ENCODE measurements around the gene SAXO1.

The SAXO1 gene

GRCh38 chr9:18990494-18990893 lies 42.5 kb downstream of the SAXO1 start:
- no peak for DNase-seq (ENCODE audit: low spot score)
- in situ Hi-C loops (cut with MboI; ENCODE audit: low sequenced_read_pairs, unreplicated experiment) = no loop called here
- TF ChIP-seq, protein P1, sequence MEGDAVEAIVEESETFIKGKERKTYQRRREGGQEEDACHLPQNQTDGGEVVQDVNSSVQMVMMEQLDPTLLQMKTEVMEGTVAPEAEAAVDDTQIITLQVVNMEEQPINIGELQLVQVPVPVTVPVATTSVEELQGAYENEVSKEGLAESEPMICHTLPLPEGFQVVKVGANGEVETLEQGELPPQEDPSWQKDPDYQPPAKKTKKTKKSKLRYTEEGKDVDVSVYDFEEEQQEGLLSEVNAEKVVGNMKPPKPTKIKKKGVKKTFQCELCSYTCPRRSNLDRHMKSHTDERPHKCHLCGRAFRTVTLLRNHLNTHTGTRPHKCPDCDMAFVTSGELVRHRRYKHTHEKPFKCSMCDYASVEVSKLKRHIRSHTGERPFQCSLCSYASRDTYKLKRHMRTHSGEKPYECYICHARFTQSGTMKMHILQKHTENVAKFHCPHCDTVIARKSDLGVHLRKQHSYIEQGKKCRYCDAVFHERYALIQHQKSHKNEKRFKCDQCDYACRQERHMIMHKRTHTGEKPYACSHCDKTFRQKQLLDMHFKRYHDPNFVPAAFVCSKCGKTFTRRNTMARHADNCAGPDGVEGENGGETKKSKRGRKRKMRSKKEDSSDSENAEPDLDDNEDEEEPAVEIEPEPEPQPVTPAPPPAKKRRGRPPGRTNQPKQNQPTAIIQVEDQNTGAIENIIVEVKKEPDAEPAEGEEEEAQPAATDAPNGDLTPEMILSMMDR (IDR thresholded peaks at IDR 0.05; ENCODE audit: borderline replicate concordance, control extremely low read depth, extremely low read depth, insufficient read depth, missing control alignments) = no peak

DNA sequence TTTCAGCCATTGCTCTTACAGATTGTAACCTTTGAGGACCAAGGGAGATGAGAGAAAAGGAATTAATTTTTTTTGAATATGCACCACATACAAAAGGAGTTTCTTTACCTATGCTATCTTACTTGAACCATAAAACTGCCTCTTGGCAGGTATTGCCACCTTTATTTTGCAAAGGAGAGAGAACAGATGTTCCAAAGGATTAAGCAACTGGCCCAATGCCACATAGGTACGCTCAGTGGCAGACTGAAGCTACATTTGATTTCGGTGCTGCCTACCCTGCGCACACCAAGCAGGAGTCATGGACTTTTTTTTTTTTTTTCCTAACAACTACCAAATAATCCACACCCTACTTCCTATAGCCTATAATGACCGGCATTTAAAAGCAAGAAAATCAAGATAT lies 43.1 kb downstream of the SAXO1 start:
- DNase-seq (ENCODE audit: low spot score) = no peak
- TF ChIP-seq, protein P1 (IDR thresholded peaks at IDR 0.05; ENCODE audit: borderline replicate concordance, control extremely low read depth, extremely low read depth, insufficient read depth, missing control alignments) = no peak
- in situ Hi-C loops (cut with MboI; ENCODE audit: low sequenced_read_pairs, unreplicated experiment) = no loop called here

GRCh38 chr9:18989097-18989496 lies 43.9 kb downstream of the SAXO1 start:
- DNase-seq (ENCODE audit: low spot score) = no peak
- in situ Hi-C loops (cut with MboI; ENCODE audit: low sequenced_read_pairs, unreplicated experiment) = no loop called here
- TF ChIP-seq, protein P1 (IDR thresholded peaks at IDR 0.05; ENCODE audit: borderline replicate concordance, control extremely low read depth, extremely low read depth, insufficient read depth, missing control alignments) = no peak

DNA sequence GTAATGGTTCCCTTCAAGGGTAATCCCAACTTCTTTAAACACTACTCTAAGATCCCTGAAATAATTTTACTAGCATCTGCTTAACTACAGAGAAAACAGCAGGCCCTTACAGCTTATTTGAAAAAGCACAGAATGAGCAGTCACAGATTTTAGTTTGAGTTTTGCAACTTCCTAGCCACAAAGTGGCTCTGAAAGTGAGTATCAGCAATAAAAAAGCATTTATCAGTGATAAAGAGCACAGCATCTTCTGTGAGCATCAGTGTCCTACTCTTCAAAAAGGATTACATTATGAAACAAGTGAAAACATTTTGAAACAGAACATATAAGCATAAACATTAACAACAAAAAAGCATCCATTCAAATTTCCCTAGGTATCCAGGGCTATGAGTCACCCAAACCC lies 45.0 kb downstream of the SAXO1 start:
- TF ChIP-seq, protein P1 (IDR thresholded peaks at IDR 0.05; ENCODE audit: borderline replicate concordance, control extremely low read depth, extremely low read depth, insufficient read depth, missing control alignments) = no peak
- in situ Hi-C loops (cut with MboI; ENCODE audit: low sequenced_read_pairs, unreplicated experiment) = no loop called here
- DNase-seq (ENCODE audit: low spot score) = no peak

DNA sequence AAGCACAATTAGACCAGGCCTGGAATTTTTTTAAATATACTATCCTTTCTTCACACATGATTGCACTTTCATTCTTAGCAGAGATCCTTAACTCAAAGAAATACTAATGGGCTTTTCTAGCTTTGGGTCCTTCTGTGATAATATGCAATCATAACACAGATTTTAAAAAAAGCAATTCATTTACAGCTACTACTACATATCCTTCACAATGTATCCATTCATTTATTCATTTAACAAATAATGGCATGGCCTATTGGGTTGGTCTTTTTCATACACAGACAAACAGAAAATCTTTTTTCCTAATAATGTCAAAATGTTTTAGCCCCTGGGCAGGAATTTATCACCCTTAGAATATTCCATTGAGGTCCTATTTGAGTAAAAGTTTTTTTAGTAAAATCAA lies 47.0 kb downstream of the SAXO1 start:
- DNase-seq (ENCODE audit: low spot score) = no peak
- in situ Hi-C loops (cut with MboI; ENCODE audit: low sequenced_read_pairs, unreplicated experiment) = no loop called here
- TF ChIP-seq, protein P1 (IDR thresholded peaks at IDR 0.05; ENCODE audit: borderline replicate concordance, control extremely low read depth, extremely low read depth, insufficient read depth, missing control alignments) = no peak

DNA sequence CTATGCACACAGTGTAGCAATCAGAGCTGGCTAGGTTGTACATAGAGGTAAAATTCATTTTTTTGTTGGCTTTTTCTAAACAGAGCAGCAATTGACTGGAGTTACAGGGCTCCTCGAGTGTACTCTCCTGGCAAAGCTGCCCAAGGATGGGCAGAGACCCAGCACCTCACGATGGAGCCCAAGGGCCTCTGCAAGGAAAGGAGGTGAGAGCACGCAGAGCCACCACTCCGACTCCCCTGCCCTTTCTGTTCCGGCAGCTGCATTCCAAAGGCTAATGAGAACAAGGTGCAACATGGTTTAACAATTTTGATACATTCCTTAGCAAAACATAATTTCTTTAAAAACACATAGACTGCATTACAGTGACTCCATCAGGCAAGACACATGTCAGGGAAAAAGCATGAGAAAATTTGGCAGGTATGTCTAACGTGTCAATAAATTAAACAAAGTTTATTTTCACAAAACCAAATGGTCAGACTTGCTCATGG lies 47.5 kb downstream of the SAXO1 start:
- in situ Hi-C loops (cut with MboI; ENCODE audit: low sequenced_read_pairs, unreplicated experiment) = no loop called here
- TF ChIP-seq, protein P1 (IDR thresholded peaks at IDR 0.05; ENCODE audit: borderline replicate concordance, control extremely low read depth, extremely low read depth, insufficient read depth, missing control alignments) = no peak
- DNase-seq (ENCODE audit: low spot score) = no peak

- TF ChIP-seq, protein P1 (IDR thresholded peaks at IDR 0.05; ENCODE audit: borderline replicate concordance, control extremely low read depth, extremely low read depth, insufficient read depth, missing control alignments) = no peak
- in situ Hi-C loops (cut with MboI; ENCODE audit: low sequenced_read_pairs, unreplicated experiment) = no loop called here
- DNase-seq (ENCODE audit: low spot score) = no peak
Measured at GRCh38 chr9:18982262-18982620, 50.8 kb downstream of the SAXO1 start.

Data from GM13976 (cell line).